ENCODE results near the gene ZGLP1. TPM values are rescaled to one million over a fixed set of nuclear protein-coding genes. Genes with fewer than 3 reads are reported as not detected.

Gene ZGLP1
- total RNA-seq, 1 donor from 2014 or later = 6.8 TPM

DNA sequence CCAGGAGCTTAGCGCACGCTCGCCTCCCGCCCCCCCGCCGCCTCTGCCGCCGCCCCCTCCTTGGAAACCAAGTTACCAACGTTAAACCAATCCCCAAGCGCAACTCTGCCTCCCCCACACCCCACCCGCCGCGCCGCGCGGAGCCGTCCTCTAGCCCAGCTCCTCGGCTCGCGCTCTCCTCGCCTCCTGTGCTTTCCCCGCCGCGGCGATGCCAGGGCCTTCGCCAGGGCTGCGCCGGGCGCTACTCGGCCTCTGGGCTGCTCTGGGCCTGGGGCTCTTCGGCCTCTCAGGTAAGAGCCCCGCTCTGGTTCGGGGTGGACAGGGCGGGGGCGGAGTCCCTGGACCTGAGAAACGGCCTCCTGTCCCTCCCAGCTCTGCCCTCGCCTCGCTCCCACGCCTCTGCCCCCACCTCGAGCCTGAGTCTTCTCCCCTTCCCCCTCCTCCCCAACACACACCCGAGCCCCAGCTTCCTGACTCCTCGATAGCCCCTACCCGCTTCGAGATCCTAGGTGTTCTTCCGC is 19.7 kb downstream of the ZGLP1 start, which contains the start of gene ICAM5:
Gene ICAM5 (plus strand): TSS at position 117 of the 521 bp plus-strand sequence. CDS start 92 bp downstream, at position 209.
- Mint-ChIP-seq H3K4me3 (ENCODE audit: unreplicated experiment) (peak within 1 kb of the TSS; percentile 72), H3K4me1 (ENCODE audit: unreplicated experiment) (peaks cover 46% of the 10 kb centered on the region), H3K9me3 (ENCODE audit: unreplicated experiment) (no peaks in the 10 kb centered on the region), H3K27me3 (ENCODE audit: unreplicated experiment) (peaks cover 59% of the 10 kb centered on the region), H3K27ac (ENCODE audit: unreplicated experiment) (no peak within 1 kb of the TSS), H3K36me3 (ENCODE audit: unreplicated experiment) (peaks cover 9% of the 10 kb centered on the region)
- peak; percentile 84 for DNase-seq (ENCODE audit: extremely low spot score, unreplicated experiment)
- TF ChIP-seq, protein P1, sequence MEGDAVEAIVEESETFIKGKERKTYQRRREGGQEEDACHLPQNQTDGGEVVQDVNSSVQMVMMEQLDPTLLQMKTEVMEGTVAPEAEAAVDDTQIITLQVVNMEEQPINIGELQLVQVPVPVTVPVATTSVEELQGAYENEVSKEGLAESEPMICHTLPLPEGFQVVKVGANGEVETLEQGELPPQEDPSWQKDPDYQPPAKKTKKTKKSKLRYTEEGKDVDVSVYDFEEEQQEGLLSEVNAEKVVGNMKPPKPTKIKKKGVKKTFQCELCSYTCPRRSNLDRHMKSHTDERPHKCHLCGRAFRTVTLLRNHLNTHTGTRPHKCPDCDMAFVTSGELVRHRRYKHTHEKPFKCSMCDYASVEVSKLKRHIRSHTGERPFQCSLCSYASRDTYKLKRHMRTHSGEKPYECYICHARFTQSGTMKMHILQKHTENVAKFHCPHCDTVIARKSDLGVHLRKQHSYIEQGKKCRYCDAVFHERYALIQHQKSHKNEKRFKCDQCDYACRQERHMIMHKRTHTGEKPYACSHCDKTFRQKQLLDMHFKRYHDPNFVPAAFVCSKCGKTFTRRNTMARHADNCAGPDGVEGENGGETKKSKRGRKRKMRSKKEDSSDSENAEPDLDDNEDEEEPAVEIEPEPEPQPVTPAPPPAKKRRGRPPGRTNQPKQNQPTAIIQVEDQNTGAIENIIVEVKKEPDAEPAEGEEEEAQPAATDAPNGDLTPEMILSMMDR (IDR thresholded peaks at IDR 0.05) = no peak

GRCh38 chr19:10289167-10289835 is 20.3 kb downstream of the ZGLP1 start:
- Mint-ChIP-seq H3K4me1 (ENCODE audit: unreplicated experiment) (peaks cover 44% of the 10 kb centered on the region), H3K27me3 (ENCODE audit: unreplicated experiment) (peaks cover 53% of the 10 kb centered on the region), H3K4me3 (ENCODE audit: unreplicated experiment) (peak overlapping the region; percentile 72), H3K36me3 (ENCODE audit: unreplicated experiment) (peaks cover 10% of the 10 kb centered on the region), H3K9me3 (ENCODE audit: unreplicated experiment) (no peaks in the 10 kb centered on the region), H3K27ac (ENCODE audit: unreplicated experiment) (no peak overlapping the region)
- TF ChIP-seq, protein P1 (IDR thresholded peaks at IDR 0.05) = no peak
- peak; percentile 84 for DNase-seq (ENCODE audit: extremely low spot score, unreplicated experiment)

- peaks cover 44% of the 10 kb centered on the region for H3K4me1 Mint-ChIP-seq (ENCODE audit: unreplicated experiment)
- TF ChIP-seq, protein P1 (IDR thresholded peaks at IDR 0.05) = no peak
- H3K4me3 Mint-ChIP-seq (ENCODE audit: unreplicated experiment) = peak overlapping the region; percentile 72
- DNase-seq (ENCODE audit: extremely low spot score, unreplicated experiment) = no peak
- H3K9me3 Mint-ChIP-seq (ENCODE audit: unreplicated experiment) = no peaks in the 10 kb centered on the region
- peaks cover 10% of the 10 kb centered on the region for H3K36me3 Mint-ChIP-seq (ENCODE audit: unreplicated experiment)
- peaks cover 47% of the 10 kb centered on the region for H3K27me3 Mint-ChIP-seq (ENCODE audit: unreplicated experiment)
- H3K27ac Mint-ChIP-seq (ENCODE audit: unreplicated experiment) = no peak overlapping the region
Observed at GRCh38 chr19:10288662-10289166, 20.9 kb downstream of the ZGLP1 start.

GRCh38 chr19:10286803-10287737 is 22.5 kb downstream of the ZGLP1 start, which contains the start of gene ICAM4:
Gene ICAM4 (plus strand): TSS chr19:10286955. CDS start chr19:10287013, 58 bp downstream.
- Mint-ChIP-seq H3K36me3 (ENCODE audit: unreplicated experiment) (peaks cover 8% of the 10 kb centered on the region), H3K9me3 (ENCODE audit: unreplicated experiment) (no peaks in the 10 kb centered on the region), H3K4me3 (ENCODE audit: unreplicated experiment) (no peak within 1 kb of the TSS), H3K4me1 (ENCODE audit: unreplicated experiment) (peaks cover 35% of the 10 kb centered on the region), H3K27me3 (ENCODE audit: unreplicated experiment) (peaks cover 31% of the 10 kb centered on the region), H3K27ac (ENCODE audit: unreplicated experiment) (no peak within 1 kb of the TSS)
- TF ChIP-seq, protein P1 (IDR thresholded peaks at IDR 0.05) = no peak
- peak; percentile 81 for DNase-seq (ENCODE audit: extremely low spot score, unreplicated experiment)

Measured in osteocyte (in vitro differentiated cells).